Thymus (tissue), 11 donors: ENCODE measurements around the gene TDG. TPM values are rescaled to one million over a fixed set of nuclear protein-coding genes. Genes with fewer than 3 reads are reported as not detected.

Source experiments
- DNase-seq, 9 donors: peaks; one replicate each; pipeline ENCODE4 v3.0.0-alpha.2; 2013; ENCODE audit warnings: low spot score in 9 of 9, low read depth in 6 of 9, missing footprints in 1 of 9
- H3K27ac ChIP-seq, 2 donors: one replicate each; pipeline ENCODE4 v1.5.1; 2013; ENCODE audit warnings: control low read depth in 1 of 2, low read depth in 1 of 2, low read length in 1 of 2, mild to moderate bottlenecking in 1 of 2, moderate library complexity in 1 of 2
- H3K27me3 ChIP-seq, 2 donors: one replicate each; pipeline ENCODE4 v1.5.1; 2013; ENCODE audit warnings: low read length in 1 of 2; ENCODE audit not compliant: control insufficient read depth in 2 of 2, insufficient read depth in 1 of 2
- H3K36me3 ChIP-seq, 2 donors: one replicate each; pipeline ENCODE4 v1.5.1; 2013; ENCODE audit warnings: low read length in 1 of 2, mild to moderate bottlenecking in 1 of 2, moderate library complexity in 1 of 2; ENCODE audit not compliant: control insufficient read depth in 2 of 2, insufficient read depth in 2 of 2
- H3K4me1 ChIP-seq, 2 donors: one replicate each; pipeline ENCODE4 v1.5.1; 2013; ENCODE audit warnings: low read length in 2 of 2; ENCODE audit not compliant: control insufficient read depth in 2 of 2, insufficient read depth in 2 of 2
- H3K4me3 ChIP-seq, 2 donors: one replicate each; pipeline ENCODE4 v1.5.1; 2013; ENCODE audit warnings: low read length in 2 of 2, control low read depth in 1 of 2, mild to moderate bottlenecking in 1 of 2
- H3K9me3 ChIP-seq, 2 donors: one replicate each; pipeline ENCODE4 v1.5.1; 2013; ENCODE audit warnings: low read length in 1 of 2, mild to moderate bottlenecking in 1 of 2; ENCODE audit not compliant: control insufficient read depth in 2 of 2, insufficient read depth in 1 of 2
- WGBS: extraction: QIAGEN DNeasy Blood & Tissue Kit; methylation state at CpG from one replicate; pipeline ENCODE4 v1.1.7; 2013; 5-methylcytosine and 5-hydroxymethylcytosine counted together
- polyA plus RNA-seq: library from polyadenylated mRNA; stranded (reverse); fragments of 200-250 nt; gene quantifications from one replicate; pipeline ENCODE4 v1.2.3, GENCODE V29; 2013
- total RNA-seq: library from RNA; stranded (reverse); fragments of 120-200 nt; gene quantifications from one replicate; pipeline ENCODE4 v1.2.4, GENCODE V29; 2013
- donor health status: healthy.

The TDG gene
- total and polyA plus RNA-seq, 2 donors = 26.9 to 50.9 TPM

DNA sequence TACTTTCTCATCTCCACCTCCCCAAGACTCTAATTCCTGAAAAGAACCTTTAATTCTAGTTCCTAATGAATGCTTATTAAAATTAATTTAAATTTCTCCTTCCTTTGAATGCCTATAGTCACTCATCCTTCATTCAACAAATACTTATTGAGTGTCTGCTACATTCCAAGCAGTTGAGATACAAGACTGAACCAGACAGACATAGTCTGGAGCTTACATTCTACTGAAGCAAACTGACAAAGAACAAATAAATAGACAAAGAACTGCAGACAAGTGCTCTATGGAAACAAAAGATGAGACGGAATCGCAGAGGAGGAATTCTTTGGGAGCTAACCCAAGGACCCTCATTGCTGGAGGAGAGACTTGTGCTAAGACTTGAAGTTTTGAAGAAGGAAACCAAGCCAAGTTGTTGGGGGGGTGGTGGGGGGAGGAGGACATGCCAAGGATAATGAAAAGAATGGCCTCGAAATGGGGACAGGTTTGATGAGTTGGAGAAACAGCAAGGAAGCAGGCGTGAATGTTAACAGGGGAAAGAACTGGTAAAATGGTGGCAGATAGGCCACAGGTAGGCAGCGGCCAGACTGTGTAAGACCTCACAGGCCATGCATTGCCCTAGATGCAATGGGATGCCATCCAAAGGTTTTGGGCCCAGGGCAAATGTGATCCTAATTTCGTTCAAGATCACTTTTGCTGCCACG lies 9.7 kb upstream of the TDG start:
- 41% methylated on average over 7 of the region's 7 CpGs for WGBS
- peaks cover 19 to 33% of the 10 kb centered on the region in 2 donors for H3K36me3 ChIP-seq
- peaks cover 7 to 15% of the 10 kb centered on the region in 2 donors for H3K4me1 ChIP-seq
- DNase-seq = peak in 2 of 9 donors; percentile 2 to 34
- no peak overlapping the region for H3K27ac ChIP-seq
- no peaks in the 10 kb centered on the region for H3K27me3 ChIP-seq
- peak overlapping the region; percentile 87 to 88 for H3K4me3 ChIP-seq
- H3K9me3 ChIP-seq = no peaks in the 10 kb centered on the region

DNA sequence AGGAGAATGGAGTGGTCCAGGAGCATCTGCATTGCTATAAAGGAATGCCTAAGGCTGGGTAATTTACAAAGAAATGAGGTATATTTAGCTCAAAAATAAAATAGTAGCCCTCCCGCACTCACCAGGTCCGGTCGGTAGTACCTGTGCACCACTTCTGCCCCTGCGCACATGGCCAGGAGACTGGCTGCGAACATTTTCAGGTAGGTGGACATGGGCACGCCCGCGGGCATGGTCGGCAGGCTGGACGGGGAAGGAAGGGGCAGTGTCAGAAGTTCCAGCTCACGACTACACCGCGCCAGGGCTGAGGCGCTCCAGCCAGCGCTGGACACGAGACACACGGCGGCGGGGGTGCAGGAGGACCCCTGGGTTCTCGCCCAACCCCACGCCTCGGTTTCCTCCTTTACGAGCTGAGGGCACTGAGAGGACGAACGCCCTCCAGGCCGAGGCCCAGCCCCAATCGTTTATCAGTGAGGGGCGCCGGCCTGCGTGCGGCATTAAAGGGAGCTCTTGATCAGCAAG lies 9.1 kb upstream of the TDG start:
- DNase-seq = peak in 2 of 9 donors; percentile 7 to 13
- H3K36me3 ChIP-seq = peaks cover 19 to 28% of the 10 kb centered on the region in 2 donors
- peak overlapping the region; percentile 86 to 92 for H3K27ac ChIP-seq
- H3K9me3 ChIP-seq = no peaks in the 10 kb centered on the region
- no peaks in the 10 kb centered on the region for H3K27me3 ChIP-seq
- WGBS = under 1% methylated on average over 31 of the region's 31 CpGs
- peak overlapping the region; percentile 87 to 88 for H3K4me3 ChIP-seq
- peaks cover 7 to 15% of the 10 kb centered on the region in 2 donors for H3K4me1 ChIP-seq

DNA sequence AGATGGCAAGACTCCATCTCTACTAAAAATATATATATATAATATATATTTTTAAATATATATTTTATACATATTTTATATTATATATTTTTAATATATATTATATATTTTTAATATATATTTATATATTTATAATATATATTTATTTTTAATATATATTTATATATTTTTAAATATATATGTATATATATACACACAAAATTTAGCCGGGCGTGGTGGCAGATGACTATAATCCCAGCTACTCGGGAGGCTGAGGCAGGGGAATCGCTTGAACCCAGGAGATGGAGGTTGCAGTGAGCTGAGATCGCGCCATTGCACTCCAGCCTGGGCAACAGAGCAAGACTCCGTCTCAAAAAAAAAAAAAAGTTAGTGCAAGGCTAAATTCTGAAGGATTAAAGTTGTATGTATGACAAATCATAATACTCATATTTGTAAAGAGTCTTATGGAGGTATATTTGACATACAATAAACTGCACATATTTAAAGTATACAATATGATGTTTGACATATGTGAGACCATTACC lies 7.7 kb upstream of the TDG start:
- H3K9me3 ChIP-seq = no peaks in the 10 kb centered on the region
- DNase-seq = no peak
- H3K27ac ChIP-seq = peak overlapping the region; percentile 86 to 92
- peaks cover 13 to 15% of the 10 kb centered on the region in 2 donors for H3K36me3 ChIP-seq
- no peaks in the 10 kb centered on the region for H3K27me3 ChIP-seq
- H3K4me1 ChIP-seq = peaks cover 7 to 15% of the 10 kb centered on the region in 2 donors
- peak overlapping the region in 1 of 2 donors; percentile 87 for H3K4me3 ChIP-seq
- WGBS = 97% methylated on average over 7 of the region's 7 CpGs

DNA sequence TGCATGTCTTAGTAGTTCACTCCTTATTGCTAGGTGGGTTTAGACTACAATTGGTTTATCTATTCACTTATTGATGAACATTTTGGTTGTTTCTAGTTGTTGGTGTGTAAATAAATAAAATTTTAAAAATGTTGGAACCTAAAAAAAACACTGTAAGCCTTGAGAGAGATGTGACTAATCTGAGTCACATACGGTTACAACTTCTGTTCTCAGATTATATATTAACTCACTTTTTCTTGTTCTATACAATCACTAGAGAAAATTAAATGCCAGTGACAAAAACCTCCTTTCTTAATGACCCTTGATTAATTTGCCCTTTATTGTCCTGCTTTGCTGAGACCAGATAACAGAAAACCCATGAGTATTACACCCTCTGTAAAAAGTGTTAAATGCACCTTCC lies 7.1 kb upstream of the TDG start:
- no peak overlapping the region for H3K4me3 ChIP-seq
- peaks cover 6 to 8% of the 10 kb centered on the region in 2 donors for H3K36me3 ChIP-seq
- 99% methylated on average over 1 of the region's 1 CpG for WGBS
- H3K27me3 ChIP-seq = no peaks in the 10 kb centered on the region
- H3K27ac ChIP-seq = no peak overlapping the region
- H3K9me3 ChIP-seq = no peaks in the 10 kb centered on the region
- DNase-seq = no peak
- peaks cover 7 to 15% of the 10 kb centered on the region in 2 donors for H3K4me1 ChIP-seq

- no peak overlapping the region for H3K4me3 ChIP-seq
- WGBS = 92% methylated on average over 7 of the region's 7 CpGs
- no peak overlapping the region for H3K27ac ChIP-seq
- H3K4me1 ChIP-seq = peaks cover 17% of the 10 kb centered on the region in 2 donors
- no peaks in the 10 kb centered on the region for H3K9me3 ChIP-seq
- H3K27me3 ChIP-seq = no peaks in the 10 kb centered on the region
- no peak for DNase-seq
- H3K36me3 ChIP-seq = no peaks in the 10 kb centered on the region
Observed at GRCh38 chr12:103960616-103961227, 5.0 kb upstream of the TDG start.

DNA sequence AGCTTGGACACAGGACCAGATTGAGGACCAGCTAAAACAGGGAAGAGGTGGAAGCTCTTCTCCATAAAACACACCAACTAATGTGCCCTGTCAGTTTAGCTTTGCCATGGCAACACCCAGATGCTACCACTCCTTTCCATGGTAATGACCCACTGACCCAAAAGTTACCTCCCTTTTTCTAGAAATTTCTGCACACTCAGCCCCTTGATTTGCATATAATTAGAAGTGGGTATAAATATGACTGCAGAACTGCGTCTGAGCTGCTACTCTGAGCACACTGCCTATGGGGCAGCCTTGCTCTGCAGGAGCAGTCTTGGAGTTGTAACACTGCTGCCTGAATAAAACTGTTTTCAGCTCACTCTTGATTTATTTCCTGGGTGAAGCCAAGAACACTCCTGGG lies 3.2 kb upstream of the TDG start:
- WGBS = 95% methylated on average over 1 of the region's 1 CpG

GRCh38 chr12:103964805-103965204 lies 867 bp upstream of the TDG start:
- WGBS = 44% methylated on average over 3 of the region's 3 CpGs
- H3K36me3 ChIP-seq = peaks cover 13% of the 10 kb centered on the region in 2 donors
- peaks cover 17 to 21% of the 10 kb centered on the region in 2 donors for H3K4me1 ChIP-seq
- H3K9me3 ChIP-seq = no peaks in the 10 kb centered on the region
- peak overlapping the region in 1 of 2 donors; percentile 97 for H3K27ac ChIP-seq
- H3K4me3 ChIP-seq = peak overlapping the region; percentile 83 to 97
- no peaks in the 10 kb centered on the region for H3K27me3 ChIP-seq
- no peak for DNase-seq

More for the DNA sequence above, 3.2 kb upstream of the TDG start:
- DNase-seq = no peak
- H3K36me3 ChIP-seq = no peaks in the 10 kb centered on the region
- H3K9me3 ChIP-seq = no peaks in the 10 kb centered on the region
- no peak overlapping the region for H3K4me3 ChIP-seq
- no peaks in the 10 kb centered on the region for H3K27me3 ChIP-seq
- peaks cover 14 to 17% of the 10 kb centered on the region in 2 donors for H3K4me1 ChIP-seq
- no peak overlapping the region for H3K27ac ChIP-seq

- peak overlapping the region; percentile 83 to 97 for H3K4me3 ChIP-seq
- H3K4me1 ChIP-seq = peaks cover 17 to 21% of the 10 kb centered on the region in 2 donors
- H3K27ac ChIP-seq = peak overlapping the region; percentile 96 to 97
- no peaks in the 10 kb centered on the region for H3K9me3 ChIP-seq
- WGBS = under 1% methylated on average over 11 of the region's 11 CpGs
- no peaks in the 10 kb centered on the region for H3K27me3 ChIP-seq
- DNase-seq = no peak
- H3K36me3 ChIP-seq = peaks cover 15 to 17% of the 10 kb centered on the region in 2 donors
Observed at GRCh38 chr12:103965255-103965589, 450 bp upstream of the TDG start.

- Histone ChIP-seq H3K36me3 (peaks cover 16 to 19% of the 10 kb centered on the region in 2 donors), H3K4me1 (peaks cover 17 to 21% of the 10 kb centered on the region in 2 donors), H3K9me3 (no peaks in the 10 kb centered on the region), H3K27me3 (no peaks in the 10 kb centered on the region), H3K27ac (peak overlapping the region in 1 of 2 donors; percentile 97), H3K4me3 (peak overlapping the region; percentile 83 to 97)
- 59% methylated on average over 1 of the region's 1 CpG for WGBS
- no peak for DNase-seq
Observed at GRCh38 chr12:103966736-103967135, 1.1 kb downstream of the TDG start.
